Activated gamma-delta T cell (primary cell): ENCODE measurements around the gene NCKAP5.

Experiments used
- DNase-seq: peaks from one replicate; lab custom pipeline; 2025; lab: John Stamatoyannopoulos, UW

The NCKAP5 gene

DNA sequence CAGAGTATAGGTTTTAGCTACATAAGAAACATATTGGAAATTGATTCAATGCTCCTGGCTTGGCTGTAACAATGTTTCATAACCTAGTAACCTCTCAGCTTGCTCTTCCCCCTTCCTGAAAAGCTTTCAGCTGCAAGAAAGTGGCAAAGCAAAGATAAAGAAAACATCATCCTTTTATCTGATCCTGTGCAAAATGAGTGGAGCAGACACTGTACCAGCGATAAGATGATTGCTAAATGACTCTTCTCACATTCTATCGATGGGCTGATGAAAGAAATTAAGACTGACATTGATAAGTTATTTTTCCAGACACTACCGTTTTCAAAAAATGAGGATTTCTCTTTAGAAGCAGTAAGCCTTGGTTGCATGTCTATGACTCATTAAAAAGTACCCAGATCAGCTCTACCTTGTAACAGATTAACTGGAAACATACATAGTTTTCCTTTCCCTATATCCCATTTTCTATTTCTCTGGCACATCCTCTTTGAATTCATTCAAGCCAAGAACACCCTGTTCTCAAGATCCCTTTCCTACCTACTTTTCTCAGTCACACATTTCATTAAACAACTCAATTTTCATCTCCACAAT lies 811.2 kb downstream of the NCKAP5 start:
- DNase-seq = no peak

DNA sequence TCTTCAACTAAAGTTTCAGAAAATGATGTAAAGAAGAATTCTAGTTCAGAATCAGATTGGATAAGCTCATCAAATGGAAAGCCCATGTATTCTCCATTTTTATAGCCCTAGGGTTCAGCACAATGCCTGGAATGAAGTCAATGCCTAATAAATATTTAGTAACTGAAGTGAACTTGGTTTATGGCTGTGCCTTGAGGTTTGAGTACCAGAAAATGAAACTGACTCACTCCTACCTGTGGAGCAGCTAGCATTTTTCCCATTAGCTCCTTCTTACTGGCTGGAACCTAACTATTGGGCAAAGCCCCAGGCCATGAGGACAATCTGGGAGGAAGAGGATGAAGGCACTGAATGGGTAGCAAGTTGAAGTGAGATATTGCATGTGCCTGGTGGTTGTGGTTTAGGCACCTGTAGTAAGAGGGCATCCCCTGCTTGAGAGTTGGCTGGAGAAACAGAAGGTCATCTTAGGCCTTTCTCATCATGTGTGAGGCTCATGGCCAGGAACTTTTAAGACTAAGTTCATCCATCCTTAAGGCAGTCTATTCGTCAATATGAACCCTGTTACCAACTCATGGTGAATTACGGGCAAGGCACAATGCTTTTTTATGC lies 813.3 kb downstream of the NCKAP5 start:
- no peak for DNase-seq

DNA sequence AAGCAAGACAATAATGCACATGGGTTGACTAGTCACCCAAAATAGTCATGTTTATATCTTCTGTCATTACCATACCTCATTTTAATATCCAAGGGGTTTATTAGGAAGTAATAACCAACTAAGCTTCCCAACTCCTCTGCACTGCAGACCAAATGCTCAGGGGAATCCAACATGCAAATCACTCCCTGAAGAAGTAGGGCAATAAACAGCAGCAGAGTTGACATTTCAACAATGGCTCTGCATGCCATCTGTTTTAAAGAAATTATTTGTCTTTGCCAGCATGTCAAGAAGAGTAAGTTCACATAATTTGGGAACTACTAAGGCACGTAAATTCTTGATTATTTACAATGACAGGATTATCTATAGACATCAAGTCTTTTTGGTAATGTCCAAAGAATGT lies 813.9 kb downstream of the NCKAP5 start:
- no peak for DNase-seq

DNA sequence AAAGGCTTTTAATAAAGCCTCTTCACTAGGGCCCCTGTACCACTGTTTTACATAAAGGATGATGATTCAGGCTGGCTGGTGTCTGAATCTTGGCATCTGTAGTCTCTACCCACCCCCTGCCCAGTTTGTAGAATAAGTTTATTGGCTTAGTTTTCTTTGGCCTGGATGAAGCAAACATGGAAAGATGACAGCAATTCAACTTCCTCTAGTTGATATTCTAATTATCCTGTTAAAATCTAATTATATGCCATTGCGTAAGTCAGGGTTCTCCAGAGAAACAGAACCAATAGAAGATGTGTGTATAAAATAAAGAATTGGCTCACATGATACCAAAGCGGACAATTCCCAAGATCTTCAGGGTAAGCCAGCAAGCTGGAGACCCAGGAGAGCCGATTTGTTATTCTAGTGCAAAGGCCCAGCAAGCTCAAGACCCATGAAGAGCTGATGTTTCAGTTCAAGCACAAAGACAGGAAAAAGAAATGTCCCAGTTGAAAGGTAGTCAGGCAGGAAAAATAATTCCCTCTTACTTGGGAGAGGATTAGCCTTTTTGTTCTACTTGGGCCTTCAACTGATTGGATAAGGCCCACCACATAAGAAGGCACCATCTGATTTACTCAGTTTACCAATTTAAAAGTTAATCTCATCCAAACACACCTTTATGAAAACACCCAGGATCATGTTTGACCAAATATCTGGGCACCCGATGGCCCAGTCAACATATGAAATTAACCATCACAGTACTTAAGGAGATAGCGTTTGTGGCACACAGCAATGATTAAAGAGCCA lies 815.6 kb downstream of the NCKAP5 start:
- DNase-seq = no peak

DNA sequence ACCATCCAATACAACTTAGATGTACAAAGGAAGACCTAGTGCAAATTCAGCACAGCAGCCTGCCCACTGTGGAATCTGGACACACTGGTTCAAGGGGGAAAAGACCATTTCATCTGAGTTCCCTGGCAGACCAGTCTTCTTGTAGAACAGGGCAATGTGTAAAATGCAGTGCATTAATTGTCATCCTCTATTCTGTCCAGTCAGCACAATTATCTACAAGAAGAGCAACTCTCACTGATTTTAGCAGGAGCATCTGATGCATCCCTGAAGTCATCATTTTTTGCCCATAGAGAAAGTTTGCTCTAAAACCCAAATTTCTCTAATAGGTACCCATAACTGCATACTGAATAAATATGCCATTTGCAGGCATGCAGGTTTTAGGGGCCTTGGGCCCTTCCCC lies 816.4 kb downstream of the NCKAP5 start:
- no peak for DNase-seq

DNA sequence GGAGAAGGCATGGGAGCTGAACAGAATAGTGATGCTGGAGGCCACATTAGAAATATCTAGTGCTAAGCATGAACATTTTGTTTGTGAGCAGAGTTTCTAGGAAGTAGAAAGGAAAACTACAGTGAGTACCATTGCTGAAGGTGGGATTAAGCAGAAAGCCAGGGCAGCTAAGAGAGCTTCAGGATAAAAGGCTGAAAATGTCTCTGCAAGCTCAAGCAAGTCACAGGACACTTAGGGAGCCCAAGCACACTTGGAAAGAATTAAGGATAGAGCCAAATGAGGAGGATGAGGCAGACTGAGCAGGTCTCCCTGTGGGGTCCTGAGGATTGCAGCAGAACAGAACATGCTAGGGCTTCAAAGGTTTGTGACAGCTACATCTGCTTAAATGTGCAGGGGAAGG lies 817.7 kb downstream of the NCKAP5 start:
- no peak for DNase-seq

DNA sequence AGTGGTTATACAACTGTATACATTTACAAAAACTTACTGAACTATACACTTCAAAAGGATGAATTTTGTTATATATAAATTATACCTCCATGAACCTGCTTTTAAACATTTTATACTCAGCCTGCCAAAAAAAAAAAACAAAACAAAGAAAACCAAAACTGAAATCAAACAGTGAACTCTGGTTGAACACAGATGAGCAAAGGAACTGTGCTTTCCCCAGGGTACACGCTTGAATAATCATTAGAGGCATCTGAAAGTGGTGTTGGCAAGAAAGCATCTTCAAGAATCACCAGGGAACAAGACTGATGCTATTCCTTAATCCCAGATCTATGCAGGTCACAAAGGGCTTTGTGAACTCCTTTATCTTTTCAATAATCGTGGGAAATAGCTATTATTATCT lies 821.2 kb downstream of the NCKAP5 start:
- no peak for DNase-seq

DNA sequence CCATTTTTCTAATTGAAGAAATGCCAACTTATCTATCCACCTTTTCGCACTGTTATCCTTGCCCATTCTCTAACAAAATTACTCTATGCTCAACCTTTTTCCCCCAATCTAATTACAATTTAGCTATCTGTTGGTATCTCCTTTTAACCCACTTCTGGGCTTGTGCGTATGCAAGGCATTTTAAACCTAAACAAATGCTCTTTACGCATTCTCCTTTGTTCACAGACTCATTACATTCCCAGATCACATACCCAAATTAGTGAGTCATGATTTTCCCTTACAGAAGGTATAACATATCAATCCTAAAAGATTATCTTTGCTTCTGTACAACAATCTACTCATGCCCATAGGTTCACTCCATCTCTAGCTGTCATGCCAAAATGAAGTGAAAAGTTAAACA lies 826.5 kb downstream of the NCKAP5 start:
- DNase-seq = no peak

DNA sequence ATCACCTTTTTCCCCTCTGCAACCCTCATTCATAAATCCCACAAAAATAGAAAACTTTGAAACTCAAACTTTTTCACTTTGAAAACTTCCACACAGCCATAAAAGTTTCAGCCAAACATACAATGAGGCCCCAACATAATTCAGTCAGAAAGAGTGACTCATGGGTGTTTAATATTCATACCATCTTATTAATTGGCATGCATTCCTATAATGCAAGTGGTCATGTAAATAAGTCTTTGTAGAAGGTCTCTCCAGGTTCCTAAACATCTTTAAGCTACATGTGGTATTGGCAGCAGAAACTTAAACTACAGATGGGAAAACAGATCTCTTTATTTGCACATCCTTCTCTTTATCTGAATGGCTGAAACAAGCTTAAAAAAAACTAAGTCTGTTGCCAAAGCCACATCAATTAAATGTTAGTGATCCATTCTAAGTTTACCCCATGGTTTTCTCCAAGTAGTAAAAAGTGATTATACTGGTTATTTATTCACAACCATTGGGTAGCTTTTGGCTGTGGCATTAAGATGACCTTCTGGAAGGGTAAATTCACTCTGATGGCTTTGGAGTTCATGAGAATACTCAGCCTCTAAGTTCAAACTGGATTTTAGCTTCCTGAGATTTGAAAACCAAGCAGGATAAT lies 828.1 kb downstream of the NCKAP5 start:
- no peak for DNase-seq

DNA sequence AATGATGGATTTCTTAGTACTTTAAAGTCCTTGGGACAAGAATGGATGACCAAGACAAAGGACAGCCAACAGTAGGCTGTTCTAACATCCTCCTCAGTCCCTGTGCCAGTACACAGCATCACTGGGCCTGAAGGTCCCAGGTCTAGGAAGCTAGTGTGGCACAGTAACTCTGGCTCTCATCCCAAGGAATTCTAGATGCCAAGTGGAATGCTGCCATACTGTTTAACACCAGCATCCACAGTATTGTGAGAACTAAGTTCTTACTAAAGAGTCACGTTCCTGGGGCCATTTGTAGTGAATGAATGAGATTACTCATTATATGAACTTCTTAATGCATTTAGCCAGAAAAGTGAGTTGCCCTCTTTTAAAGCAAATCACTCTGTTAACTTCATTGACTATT lies 830.0 kb downstream of the NCKAP5 start:
- no peak for DNase-seq

DNA sequence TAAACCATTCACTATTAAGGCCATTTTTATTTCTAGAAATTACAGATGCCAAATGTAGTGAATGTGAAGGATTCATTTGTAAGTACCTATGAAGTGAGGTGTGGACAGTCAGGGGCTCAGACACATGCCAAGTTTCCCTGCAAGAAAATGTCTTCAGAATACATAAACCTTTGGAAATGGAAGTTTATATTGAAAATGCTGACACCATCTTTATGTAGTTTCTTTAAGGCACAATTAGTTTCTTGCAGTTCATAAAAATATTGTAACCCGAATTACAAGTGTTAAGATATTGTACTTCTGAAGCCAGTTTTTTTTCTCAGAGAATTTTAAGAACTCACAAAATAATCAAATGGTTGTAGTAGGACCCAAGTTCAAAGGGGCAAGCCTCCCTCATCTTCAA lies 832.2 kb downstream of the NCKAP5 start:
- no peak for DNase-seq

DNA sequence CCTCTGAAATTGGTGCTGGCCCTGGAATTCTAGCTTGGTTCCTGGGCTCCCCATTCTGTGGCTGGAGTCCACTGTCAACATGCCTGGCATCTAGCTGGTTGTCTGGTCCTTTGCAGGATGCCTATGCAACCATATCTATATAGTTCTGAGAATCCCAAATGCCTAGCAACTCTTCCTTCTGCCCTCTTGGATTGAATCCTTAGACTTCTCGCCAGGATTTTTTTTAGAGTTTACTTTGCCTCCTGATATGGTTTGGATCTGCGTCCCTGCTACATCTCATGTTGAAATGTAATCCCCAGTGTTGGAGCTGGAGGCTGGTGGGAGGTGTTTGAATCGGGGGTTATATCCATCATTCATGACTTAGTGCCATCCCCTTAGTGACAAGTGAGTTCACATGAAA lies 833.3 kb downstream of the NCKAP5 start:
- DNase-seq = no peak

DNA sequence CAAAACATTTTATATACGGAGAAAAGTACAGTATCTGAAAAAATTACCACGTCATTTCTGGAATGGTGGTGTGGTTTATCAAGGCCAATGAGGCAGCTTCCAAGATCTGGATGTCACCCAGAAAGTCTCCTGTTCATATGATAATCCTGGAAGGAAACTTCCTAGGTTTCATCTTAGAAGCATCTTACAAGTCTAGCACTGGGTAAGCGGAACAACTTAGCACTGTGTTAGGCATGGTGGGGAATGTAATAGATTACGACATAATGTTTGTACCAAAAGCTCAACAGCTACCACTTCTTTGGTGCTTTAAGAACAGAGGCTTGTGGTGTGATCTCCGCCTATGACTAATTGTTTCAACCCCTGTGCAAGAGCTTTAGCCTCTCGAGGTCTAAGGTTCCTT lies 835.2 kb downstream of the NCKAP5 start:
- DNase-seq = no peak

DNA sequence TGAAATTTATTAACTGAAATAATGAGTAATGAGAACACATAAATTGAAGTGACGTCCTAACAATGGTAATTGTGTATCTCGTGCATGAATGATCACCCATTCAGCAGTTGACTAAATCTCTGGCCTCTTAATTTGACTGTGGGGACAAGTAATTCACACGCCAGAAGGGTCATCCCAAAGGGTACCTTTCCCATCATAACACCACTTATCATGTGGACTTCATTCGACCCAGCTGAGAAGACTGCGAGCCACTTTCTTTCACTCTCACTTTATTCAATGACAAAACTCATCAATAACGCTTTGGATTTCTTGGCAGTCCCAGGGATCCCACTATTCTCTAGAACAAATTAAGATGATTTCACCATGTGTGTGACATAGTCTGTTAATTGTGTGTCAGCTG lies 835.6 kb downstream of the NCKAP5 start:
- DNase-seq = no peak

DNA sequence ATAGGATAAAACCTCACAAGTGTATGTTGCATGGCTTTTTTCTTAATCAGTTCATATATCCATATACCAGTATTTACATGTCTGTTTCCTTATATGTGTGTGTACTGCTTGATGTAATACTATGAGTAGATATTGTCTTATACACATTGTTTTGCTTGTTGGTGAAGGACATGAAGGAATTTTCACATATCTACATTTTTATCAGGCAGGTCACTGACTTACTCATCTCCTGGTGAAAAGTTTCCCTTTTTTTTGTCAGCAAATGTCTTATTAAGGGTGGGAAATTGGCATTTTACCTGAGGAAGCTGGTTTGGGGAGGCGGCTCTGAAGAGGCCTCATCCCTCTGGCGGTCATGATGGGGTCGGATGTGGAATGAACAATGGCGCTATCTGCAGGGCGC lies 836.8 kb downstream of the NCKAP5 start:
- no peak for DNase-seq

DNA sequence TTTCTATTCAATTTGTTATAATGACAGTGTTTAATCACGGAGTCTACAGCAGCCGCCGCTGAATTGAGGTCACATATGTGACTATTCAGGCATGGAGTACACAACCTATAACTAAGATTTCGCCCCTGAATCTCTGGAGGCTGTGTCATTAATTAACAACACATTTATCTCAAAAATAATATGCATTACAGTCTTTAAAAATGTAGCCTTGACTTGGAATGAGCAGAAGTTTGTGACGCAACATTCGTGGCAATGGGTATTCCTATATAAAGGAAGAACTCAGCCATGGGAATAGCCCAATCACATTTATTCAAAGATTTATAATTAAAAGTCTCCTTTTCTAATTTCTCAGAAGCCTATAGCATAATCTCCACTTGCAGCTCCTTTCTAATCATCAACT lies 837.7 kb downstream of the NCKAP5 start:
- DNase-seq = no peak

DNA sequence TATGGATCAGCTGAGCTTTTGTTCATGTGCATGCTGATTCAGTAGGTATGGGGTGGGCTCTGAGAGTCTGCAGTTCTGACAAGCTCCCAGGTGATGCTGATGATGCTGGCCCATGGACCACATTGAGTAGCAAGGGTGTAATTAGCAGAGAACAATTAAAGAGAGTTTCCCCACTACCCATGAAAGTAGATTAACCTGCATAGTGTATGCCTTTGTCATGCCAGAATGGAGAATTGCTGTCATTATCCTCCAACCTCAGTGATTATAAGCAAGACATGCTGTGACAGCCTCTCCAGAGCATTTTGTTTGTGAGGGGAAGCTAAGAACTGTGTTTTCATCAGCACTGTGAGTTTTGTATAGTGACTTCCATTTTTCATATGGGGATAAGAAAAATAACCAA lies 838.7 kb downstream of the NCKAP5 start:
- no peak for DNase-seq

DNA sequence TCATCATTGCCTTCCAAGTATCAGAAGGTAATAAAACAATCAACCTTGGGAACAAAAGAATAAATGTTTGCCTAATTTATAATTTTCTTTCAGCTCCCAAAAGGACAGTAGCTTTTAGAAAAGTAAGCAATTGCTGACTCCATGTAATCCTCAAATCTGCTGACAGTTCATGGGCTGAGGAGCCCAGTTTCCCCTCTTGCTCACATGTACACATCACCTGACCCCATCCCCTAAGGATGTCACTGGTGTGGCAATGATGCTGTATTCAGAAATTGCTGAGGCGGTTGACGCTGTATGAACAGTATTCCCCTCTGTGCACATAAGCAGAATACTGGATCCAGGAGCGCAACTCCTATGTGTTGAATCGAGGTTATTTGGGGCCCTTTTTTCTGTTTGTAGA lies 842.1 kb downstream of the NCKAP5 start:
- DNase-seq = no peak

DNA sequence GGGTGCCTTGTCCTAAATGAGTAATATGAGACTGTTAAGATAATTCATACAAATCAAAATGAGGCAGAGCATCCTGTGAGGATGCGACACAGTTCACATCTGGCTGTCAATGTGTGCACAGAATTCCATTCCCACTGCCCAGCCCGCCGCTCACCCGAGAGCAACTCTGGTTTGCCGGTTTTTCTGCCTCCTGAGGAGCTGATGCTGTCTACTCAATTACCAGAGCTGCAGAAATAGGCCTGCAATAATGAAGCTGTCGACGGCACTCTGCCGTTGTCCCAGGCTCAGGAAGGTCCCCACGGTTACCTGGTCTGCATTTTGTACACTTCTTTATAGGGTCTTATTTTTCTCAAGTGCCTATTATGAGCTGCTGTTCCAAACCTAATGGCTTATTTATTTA lies 842.5 kb downstream of the NCKAP5 start:
- DNase-seq = no peak

DNA sequence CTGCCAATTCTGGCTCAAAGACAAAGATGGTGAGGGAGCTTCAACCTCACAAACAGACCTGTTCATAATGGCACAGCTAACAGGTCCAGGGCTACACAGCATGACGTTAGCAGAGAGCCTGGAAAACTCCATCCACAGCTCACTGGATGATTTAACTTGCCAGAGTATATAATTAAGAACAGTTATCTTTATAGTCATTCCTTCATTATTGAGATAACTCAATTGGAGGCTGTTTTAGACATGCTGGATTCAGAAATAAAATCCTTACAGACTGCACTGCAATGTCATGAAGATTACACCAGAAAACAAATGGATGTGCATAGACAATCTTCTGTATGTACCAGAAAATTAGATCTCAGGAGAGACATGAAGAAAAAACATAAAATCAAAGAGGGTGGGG lies 843.1 kb downstream of the NCKAP5 start:
- no peak for DNase-seq

DNA sequence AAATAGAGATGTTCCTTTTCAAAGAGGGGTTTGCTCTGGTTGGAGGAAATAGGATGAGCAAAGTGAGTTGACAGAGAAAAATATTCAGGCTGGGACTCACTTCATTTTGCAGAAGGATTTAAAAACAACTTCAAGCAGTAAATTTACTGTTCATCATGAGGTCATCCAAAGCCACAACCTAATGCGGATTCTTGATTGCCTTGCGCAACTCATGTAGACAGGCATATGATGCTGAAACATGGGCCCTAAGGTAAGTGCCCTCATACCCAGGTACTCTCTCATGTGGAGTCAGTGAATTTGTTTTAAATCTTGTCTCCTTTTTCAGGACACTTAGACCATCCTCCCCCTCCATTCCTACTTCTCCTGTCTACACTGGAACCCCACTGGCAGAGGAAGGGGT lies 846.3 kb downstream of the NCKAP5 start:
- no peak for DNase-seq

DNA sequence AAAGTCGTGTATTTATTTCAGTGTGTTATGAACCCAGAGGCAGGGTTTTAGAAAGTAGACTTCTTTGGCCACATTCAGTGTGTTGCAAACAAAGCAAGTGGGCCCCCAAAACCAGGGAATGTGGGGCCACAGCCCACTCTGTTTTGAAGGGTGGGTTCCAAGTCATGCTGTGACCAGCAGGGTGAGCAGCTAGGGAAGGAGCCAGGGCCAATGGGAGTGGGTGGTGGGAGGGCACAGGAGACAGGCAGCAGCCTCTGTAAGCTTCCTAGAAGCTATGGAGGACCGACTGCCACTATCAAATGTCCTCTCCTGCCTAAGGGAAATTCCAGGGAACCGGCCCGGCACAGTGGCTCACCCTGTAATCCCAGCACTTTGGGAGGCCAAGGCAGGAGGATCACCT lies 847.9 kb downstream of the NCKAP5 start:
- no peak for DNase-seq

DNA sequence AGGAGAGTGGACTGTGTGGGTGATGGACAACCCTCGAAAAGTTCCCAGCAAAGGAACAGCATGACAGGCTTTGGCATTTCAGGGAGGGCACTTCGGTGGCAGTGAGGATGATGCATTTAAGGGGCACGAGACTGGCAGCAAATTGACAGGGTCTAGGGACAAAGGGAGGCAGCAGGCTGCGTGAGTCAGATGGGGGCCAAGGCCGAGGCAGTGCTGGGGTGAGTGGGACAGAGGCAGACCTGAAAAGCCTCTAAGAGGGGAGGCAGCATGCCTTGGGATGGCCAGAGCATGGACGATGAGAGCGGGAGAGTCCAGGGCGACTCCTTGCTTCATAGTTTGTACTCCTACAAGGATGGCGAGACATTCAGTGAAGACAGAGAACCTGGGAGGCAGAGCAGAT lies 848.8 kb downstream of the NCKAP5 start:
- no peak for DNase-seq
